SK-MEL-5 (cell line): Measurements from ENCODE around the gene CNTFR. TPM values are rescaled to one million over a fixed set of nuclear protein-coding genes. Genes with fewer than 3 reads are reported as not detected.

Experiments used
- DNase-seq: peaks from one replicate; pipeline ENCODE4 v3.0.0-alpha.2; 2016; ENCODE audit warnings: low read depth, low spot score
- in situ Hi-C: cut with HindIII; loops from 2 replicates; pipeline ENCODE4 v1.10.0; 2016; ENCODE audit warnings: low sequenced_read_pairs, high pct_unique_total_duplicates, low pct_unique_long_range_greater_than_20kb
- total RNA-seq: library from RNA; depleted of rRNA; stranded (reverse); fragments of >200 nt; shearing (Covaris generic); gene quantifications from 2 replicates; pipeline ENCODE4 v1.2.3, GENCODE V29; 2014

Gene CNTFR
- total RNA-seq, 1 experiment from 2014 or later = 1.1 TPM

DNA sequence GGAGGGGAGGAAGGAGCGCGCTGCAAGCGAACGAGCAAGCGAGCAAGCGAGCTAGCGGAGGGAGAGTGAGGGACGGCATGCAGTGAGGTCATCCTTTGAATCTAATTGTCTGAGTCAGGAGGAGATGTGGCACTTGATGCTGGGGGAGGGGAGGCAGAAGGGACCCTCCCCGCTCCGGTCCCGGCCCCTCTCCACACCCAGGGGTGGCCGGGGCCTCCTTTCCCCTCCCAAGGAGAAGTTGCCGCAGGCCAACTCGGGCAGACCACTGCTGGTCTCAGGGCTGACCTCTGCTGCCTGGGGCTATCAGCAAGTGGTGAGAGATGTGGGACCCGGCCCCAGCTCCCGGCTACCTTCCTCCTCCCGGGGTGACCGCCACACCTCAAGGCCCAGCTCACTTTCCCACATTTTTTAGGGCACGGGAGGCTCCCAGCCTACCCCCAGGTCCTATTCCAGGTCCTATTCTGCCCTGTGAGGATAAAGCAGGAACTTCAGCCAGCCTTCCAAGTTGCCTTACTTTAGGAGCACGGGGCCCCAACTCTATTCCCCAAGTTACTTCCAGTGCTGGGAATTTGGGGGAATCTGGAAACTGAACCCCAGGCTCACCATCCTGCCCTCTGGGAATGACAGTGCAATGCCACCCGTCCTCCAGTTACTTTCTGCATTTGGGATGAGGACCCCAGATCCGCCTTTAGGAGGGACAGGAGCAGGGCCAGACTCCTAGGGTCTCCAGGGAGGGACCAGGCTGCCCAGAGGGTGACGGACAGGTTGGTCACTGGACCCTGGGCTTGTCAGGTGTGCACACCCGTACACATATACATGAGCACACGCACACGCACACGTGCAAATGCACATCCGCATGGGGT lies 11.1 kb downstream of the CNTFR start:
- in situ Hi-C loops = no loop called here
- DNase-seq = no peak

- DNase-seq = no peak
- in situ Hi-C loops = no loop called here
Observed at GRCh38 chr9:34577400-34578240, 11.9 kb downstream of the CNTFR start.

DNA sequence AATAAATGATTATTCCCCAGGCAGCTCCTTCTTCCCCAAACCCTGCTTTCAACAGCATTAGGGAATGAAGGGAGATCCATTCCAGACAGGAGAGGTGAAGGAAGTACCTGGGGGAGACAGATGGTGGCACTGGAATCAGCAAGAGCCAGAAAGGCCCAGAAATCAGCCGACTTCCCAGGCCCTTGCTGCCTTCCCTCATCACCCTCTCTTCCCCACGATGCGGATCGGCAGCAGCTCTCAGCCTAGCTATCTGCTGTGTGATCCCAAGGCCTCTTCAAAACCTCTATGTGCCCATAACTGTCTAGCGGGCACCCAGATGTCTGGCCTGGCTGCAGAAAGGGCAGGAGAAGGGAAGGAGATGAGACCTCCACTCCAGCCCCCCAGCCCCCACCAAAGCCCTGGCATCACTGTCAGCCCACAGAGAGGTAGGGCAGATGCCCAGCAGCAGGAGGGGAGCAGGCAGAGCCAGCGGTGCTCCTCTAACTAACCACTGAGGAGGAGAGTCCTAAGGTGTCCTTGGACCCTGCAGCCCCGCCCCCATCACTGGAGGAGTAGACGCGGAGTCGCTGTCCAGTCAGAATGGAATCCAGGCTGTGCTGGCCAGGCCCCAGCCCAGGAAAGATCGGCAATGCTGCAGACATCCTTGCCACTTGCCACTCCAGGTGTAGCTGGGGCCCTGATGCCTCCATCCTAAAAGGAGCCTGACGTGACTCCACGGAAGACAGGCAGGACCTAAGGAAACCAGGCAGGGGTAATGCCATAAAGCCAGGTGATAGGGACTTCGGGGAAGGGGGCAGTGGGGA lies 12.7 kb downstream of the CNTFR start:
- in situ Hi-C loops = no loop called here
- DNase-seq = no peak

- DNase-seq = no peak
- in situ Hi-C loops = no loop called here
Observed at GRCh38 chr9:34575862-34576596, 13.5 kb downstream of the CNTFR start.

DNA sequence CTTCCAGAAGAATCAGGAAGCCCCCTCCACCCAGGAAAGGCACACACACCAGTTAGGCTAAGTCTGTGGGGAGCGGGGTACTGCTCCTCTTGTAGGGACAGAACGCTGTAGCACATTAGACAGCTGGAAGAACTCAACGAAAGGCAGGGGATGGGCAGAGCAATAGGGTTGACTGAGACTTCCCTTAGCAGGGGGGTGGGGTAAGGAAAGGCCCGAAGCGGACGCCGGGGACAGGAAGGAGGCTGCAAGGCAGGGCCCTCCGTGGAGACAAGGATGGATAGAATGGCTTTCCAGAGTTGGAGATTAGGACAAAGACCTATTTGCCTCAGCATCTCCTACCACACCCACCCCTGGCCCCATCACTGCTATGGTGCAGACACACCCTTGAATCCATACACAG lies 14.3 kb downstream of the CNTFR start:
- DNase-seq = no peak
- in situ Hi-C loops = no loop called here

GRCh38 chr9:34574571-34574970 lies 15.0 kb downstream of the CNTFR start:
- in situ Hi-C loops = no loop called here

GRCh38 chr9:34573599-34574325 lies 15.8 kb downstream of the CNTFR start:
- in situ Hi-C loops = no loop called here
- DNase-seq = no peak

More at GRCh38 chr9:34574571-34574970, 15.0 kb downstream of the CNTFR start:
- no peak for DNase-seq

- in situ Hi-C loops = no loop called here
- DNase-seq = no peak
Observed at GRCh38 chr9:34572628-34573027, 16.9 kb downstream of the CNTFR start.

- DNase-seq = no peak
- in situ Hi-C loops = no loop called here
Observed at GRCh38 chr9:34572092-34572491, 17.4 kb downstream of the CNTFR start.

DNA sequence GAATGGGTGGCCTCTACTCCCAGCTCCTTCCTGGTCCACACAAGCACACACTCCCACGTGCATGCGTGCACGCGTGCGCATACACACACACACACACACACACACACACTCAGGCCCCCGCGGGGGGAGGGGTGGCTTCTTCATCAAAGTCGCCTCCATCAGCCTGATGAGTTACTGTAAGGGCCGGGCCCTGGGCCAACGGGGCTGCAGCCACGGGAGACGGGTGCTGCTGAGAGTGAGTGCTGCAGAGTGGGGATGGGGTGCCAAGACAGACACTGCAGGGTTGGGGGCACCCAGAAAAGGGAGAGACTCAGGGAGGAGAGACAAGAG lies 18.1 kb downstream of the CNTFR start:
- in situ Hi-C loops = no loop called here

GRCh38 chr9:34570809-34571480 lies 18.6 kb downstream of the CNTFR start:
- in situ Hi-C loops = no loop called here

More for the DNA sequence above, 18.1 kb downstream of the CNTFR start:
- no peak for DNase-seq

DNA sequence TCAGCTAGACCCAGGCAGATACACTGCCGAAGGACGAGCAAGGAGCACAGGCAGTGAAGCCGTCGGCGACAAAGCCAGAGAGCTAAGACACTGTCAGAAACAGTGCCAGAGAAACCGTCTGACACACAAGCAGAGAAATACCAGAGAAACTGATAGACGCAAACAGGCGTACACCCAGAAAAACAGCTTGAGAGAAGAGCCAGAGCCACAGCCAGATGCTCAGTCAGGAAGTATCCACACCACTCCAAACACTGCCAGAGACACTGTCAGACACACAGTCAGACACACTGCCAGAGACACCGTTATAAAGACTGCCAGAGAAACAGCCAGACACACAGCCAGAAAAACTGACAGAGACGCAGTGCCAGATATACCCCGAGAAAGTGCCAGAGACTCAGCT lies 19.1 kb downstream of the CNTFR start:
- in situ Hi-C loops = no loop called here
- DNase-seq = no peak

More at GRCh38 chr9:34570809-34571480, 18.6 kb downstream of the CNTFR start:
- no peak for DNase-seq

DNA sequence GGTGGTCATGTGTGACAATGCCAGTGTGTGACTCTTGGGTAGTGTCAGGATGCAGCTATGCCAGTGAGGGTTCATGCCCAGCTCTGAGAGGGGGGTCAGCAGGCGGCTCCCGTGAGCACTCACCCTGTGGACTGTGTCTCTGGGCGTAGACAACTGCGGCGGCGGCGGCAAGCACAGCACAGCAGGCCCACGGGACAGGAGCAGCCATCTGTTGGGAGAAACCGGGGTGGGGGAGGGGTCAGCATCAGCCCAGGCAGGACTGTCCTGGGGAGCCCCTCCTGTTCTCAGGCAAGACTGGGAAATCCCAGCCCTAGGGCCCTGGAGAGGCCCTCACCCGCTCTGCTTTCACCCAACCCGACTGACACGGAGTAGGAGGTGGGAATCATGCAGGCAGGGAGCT lies 20.8 kb downstream of the CNTFR start:
- DNase-seq = no peak
- in situ Hi-C loops = no loop called here

- no peak for DNase-seq
- in situ Hi-C loops = no loop called here
Observed at GRCh38 chr9:34568133-34568532, 21.4 kb downstream of the CNTFR start.

DNA sequence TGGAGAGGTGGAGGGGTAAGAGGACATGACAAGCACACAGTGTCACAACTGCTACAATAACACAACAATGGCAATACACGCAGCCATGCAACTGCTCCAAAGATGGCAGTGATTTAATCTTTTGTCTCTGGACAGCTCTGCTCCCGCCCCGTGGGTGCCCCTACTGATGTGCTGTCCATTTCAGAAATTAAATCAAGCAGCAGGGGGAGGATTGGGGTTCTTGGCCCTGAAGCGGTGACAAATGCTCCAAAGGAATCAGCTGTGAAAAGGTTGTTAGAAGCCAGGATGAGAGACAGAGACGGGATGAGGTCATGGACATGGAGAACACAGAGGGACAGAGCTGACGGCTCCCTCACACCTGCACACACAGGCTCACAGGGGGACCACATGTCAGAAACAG lies 22.6 kb downstream of the CNTFR start:
- in situ Hi-C loops = no loop called here
- DNase-seq = no peak

GRCh38 chr9:34566322-34566721 lies 23.2 kb downstream of the CNTFR start:
- in situ Hi-C loops = no loop called here
- no peak for DNase-seq
